Astrocyte of the cerebellum (primary cell): Measurements from ENCODE around the gene PLOD2.
A peak's percentile ranks its signal among the peaks of the same experiment; 100 is the strongest.

Experiments used
- DNase-seq: peaks from one replicate; pipeline ENCODE4 v3.0.0-alpha.2; 2011; ENCODE audit warnings: low read depth
- H3K4me3 ChIP-seq: 2 replicates; pipeline ENCODE4 v1.5.1; 2011; ENCODE audit warnings: mild to moderate bottlenecking, low read depth, low read length, moderate library complexity
- in situ Hi-C: cut with HindIII; loops from 2 replicates; pipeline ENCODE4 v1.10.0; 2017; ENCODE audit warnings: low sequenced_read_pairs
- TF ChIP-seq, protein P1 (sequence below): IDR thresholded peaks from 2 replicates; pipeline ENCODE4 v1.5.1; 2012; ENCODE audit warnings: low read length, low read depth, moderate library complexity, mild to moderate bottlenecking; ENCODE audit errors: missing control alignments

PLOD2 gene

DNA sequence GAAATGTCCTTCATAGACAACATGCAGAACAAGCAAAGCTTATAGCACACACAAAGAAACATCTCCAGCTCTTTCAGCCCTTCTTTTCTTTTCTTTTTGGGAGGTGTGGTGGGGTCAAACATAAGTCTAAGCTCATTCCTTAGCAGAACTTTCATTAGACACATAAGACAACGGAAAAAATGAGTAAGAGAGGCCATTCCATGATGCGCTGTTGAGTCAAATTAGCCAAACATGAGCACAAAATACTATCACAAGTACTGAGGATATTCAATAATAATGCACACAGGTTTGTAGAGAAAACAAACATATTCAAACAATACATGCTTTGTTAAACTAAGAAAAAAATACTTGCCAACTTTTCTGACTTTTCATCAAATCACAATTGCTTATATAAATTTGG lies 83.0 kb downstream of the PLOD2 start:
- no peak overlapping the region for H3K4me3 ChIP-seq
- in situ Hi-C loops = no loop called here
- TF ChIP-seq, protein P1, sequence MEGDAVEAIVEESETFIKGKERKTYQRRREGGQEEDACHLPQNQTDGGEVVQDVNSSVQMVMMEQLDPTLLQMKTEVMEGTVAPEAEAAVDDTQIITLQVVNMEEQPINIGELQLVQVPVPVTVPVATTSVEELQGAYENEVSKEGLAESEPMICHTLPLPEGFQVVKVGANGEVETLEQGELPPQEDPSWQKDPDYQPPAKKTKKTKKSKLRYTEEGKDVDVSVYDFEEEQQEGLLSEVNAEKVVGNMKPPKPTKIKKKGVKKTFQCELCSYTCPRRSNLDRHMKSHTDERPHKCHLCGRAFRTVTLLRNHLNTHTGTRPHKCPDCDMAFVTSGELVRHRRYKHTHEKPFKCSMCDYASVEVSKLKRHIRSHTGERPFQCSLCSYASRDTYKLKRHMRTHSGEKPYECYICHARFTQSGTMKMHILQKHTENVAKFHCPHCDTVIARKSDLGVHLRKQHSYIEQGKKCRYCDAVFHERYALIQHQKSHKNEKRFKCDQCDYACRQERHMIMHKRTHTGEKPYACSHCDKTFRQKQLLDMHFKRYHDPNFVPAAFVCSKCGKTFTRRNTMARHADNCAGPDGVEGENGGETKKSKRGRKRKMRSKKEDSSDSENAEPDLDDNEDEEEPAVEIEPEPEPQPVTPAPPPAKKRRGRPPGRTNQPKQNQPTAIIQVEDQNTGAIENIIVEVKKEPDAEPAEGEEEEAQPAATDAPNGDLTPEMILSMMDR = no peak
- DNase-seq = no peak

DNA sequence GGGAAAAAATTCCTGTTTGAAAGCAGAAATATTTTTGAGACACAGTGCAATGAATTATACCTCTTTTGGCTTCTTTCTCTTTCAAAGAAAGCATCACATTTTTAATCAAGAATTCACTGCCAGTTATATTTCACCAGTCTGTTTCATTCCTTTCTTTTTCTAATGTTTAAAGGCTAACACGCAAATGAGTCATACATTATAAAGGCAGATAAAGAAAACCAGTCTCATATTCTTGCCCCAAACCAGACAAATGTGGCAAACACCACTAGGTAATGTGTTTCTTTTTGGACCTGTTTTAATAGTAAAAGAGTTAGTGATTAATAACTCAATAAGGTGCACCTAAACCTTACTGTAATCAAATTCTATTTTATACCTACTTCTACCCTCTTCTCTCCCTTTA lies 83.8 kb downstream of the PLOD2 start:
- H3K4me3 ChIP-seq = no peak overlapping the region
- TF ChIP-seq, protein P1 = no peak
- DNase-seq = no peak
- in situ Hi-C loops = no loop called here

DNA sequence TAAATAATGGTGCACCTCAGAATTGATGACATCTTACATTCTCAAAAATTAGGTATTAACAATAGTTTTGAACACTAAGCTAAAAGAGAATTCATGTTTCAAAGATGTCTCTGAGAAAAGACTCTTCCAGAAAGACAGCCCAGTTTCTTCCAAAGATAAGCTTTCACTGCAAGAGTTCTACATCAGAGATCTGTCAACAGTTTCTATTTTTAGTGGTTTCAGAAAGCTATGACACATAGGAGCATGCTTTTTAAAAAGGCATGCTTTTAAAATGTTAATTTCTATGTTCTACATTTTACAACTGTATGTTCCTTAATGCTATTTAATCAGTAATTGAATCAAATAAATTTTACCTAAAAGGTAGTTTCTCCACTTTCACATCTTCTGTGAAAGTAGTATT lies 88.2 kb downstream of the PLOD2 start:
- TF ChIP-seq, protein P1 = no peak
- no peak for DNase-seq
- no peak overlapping the region for H3K4me3 ChIP-seq
- in situ Hi-C loops = loop anchor here (5.0 kb wide), 1 partner anchor 94 kb away; no protein-coding TSS in a partner anchor

DNA sequence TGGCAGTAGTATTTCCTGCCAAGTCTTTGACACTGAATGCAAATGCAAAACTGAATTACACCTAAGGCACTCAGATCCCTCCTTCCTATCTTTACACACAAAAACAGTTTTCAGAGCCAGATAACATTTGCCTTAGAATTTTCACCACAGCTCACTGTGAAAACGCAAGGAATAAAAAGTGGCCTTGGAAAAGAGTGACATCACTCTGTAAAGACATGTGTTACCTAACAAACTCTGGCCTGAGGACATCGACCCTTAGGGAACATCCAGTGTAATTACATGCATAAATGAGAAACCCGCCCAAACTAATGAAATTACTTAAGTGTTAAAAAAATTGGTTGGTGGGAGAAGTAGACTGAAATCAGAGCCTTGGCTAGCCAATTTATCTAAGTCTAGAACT lies 88.9 kb downstream of the PLOD2 start:
- DNase-seq = no peak
- in situ Hi-C loops = loop anchor here (5.0 kb wide), 1 partner anchor 95 kb away; no protein-coding TSS in a partner anchor
- TF ChIP-seq, protein P1 = no peak
- H3K4me3 ChIP-seq = no peak overlapping the region

DNA sequence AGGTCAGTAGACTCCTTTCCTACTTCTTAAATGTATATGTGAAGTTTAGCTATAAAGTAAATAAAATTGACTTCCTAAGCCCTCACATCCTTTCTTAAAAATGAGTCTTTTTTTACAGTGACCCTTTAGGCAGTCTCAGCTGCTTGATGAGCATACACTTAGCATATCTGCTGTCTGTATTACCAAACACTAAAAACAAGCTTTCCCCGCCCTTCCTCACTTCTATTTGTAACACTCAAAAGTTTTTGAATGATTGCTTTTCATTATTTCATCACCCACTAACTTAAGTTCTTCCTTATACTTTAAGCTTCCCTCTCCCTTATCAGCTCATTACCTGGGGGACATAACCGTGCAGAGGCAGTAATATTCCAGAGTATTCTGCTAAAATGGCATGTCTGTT lies 89.4 kb downstream of the PLOD2 start:
- H3K4me3 ChIP-seq = no peak overlapping the region
- TF ChIP-seq, protein P1 = no peak
- in situ Hi-C loops = loop anchor here (5.0 kb wide), 1 partner anchor 96 kb away; no protein-coding TSS in a partner anchor
- no peak for DNase-seq

DNA sequence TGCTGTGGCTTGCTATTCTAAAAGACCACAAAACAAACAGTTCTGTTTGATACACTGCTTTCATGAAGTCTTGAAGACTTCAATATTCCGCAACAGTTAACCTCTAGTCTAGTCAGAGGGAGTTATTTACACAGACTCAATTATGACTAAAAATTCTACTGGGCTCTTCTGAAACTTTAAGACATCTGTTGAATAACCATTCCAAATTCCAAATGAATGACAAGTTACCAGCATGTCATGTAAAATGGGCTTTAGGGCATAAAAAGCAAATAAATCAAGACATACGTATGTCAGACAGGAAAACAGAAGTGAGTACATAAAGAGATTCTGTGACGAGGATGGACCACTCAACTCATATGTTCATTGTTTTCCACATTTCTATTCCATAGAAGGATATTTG lies 93.9 kb downstream of the PLOD2 start:
- H3K4me3 ChIP-seq = no peak overlapping the region
- in situ Hi-C loops = no loop called here
- DNase-seq = no peak
- TF ChIP-seq, protein P1 = no peak

DNA sequence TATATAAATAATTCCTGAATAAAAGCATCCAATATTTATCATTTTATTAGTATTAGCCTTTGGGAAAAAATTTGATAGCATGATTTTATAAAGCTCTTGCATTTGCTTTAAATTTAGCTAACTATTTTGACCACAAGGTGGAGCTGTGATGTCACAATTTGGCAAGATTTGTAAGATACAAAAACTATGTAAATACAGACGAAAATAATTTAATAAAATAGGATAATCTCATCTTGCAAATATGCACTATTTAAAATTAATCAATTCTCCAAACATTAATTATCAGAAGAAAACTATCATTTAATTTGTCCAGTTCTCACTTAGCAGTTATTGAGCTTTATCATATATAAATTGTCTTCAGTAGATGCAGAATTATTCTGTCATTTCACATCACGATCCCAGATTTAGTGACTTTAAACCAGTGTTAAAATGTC lies 95.4 kb downstream of the PLOD2 start:
- in situ Hi-C loops = no loop called here
- no peak overlapping the region for H3K4me3 ChIP-seq
- peak; percentile 81 for DNase-seq
- TF ChIP-seq, protein P1 = peak; percentile 36
